ENCODE data around the gene ERP27. TPM values are rescaled to one million over a fixed set of nuclear protein-coding genes. Genes with fewer than 3 reads are reported as not detected.
A peak's percentile ranks its signal among the peaks of the same experiment; 100 is the strongest.

Gene ERP27
- polyA plus RNA-seq, 2 of the 4 experiments (the other 2 are of a cell fraction), result 0.09 to 0.28 TPM

GRCh38 chr12:14962797-14963196, 24.5 kb upstream of the ERP27 start:
- Histone ChIP-seq H3K4me3 (no peak overlapping the region), H3K27ac (no peak overlapping the region), H3K4me1 (peaks cover 8% of the 10 kb centered on the region; the same call in 1 of the 3 replicates), H3K4me2 (no peak overlapping the region), H3K9me3 (no peaks in the 10 kb centered on the region)
- DNase-seq (ENCODE audit: low read depth in 1 of 2, low spot score in 1 of 2), result no peak
- ChIA-PET POLR2A (no interaction called here), CTCF (no interaction called here)
- no peak for FAIRE-seq
- WGBS (ENCODE audit: missing lambda C conversion rate), result 91% methylated on average over 3 of the region's 3 CpGs
- no peak for TF ChIP-seq RARB (CRISPR knock-in tag; IDR thresholded peaks at IDR 0.05)
- TF ChIP-seq JUNB (IDR thresholded peaks at IDR 0.05), result no peak
- no peak for TF ChIP-seq BCL3 (IDR thresholded peaks at IDR 0.05)
- no peak for ATAC-seq

GRCh38 chr12:14962153-14962539, 23.8 kb upstream of the ERP27 start:
- Histone ChIP-seq H3K4me2 (no peak overlapping the region), H3K27ac (no peak overlapping the region), H3K4me3 (no peak overlapping the region), H3K4me1 (peaks cover 8% of the 10 kb centered on the region; the same call in 1 of the 3 replicates), H3K9me3 (no peaks in the 10 kb centered on the region)
- TF ChIP-seq EP300 (IDR thresholded peaks at IDR 0.05) (no peak), POLR2A (IDR thresholded peaks at IDR 0.05; ENCODE audit: low read length) (no peak), E2F6 (IDR thresholded peaks at IDR 0.05; ENCODE audit: borderline replicate concordance, low read depth) (no peak), MAZ (IDR thresholded peaks at IDR 0.05; ENCODE audit: borderline replicate concordance, low read depth, low read length) (no peak), EHMT2 (IDR thresholded peaks at IDR 0.05; ENCODE audit: low read depth) (no peak), HDAC2 (IDR thresholded peaks at IDR 0.05) (no peak), RNF2 (IDR thresholded peaks at IDR 0.05; ENCODE audit: borderline replicate concordance, low read depth) (no peak), ZFP36 (IDR thresholded peaks at IDR 0.05; ENCODE audit: borderline replicate concordance, partially characterized antibody) (no peak), HOXA7 (CRISPR knock-in tag; IDR thresholded peaks at IDR 0.05) (no peak), JUN (IDR thresholded peaks at IDR 0.05) (no peak), JUNB (IDR thresholded peaks at IDR 0.05) (no peak), SREBF2 (IDR thresholded peaks at IDR 0.05) (no peak), RAD21 (conservative IDR thresholded peaks at IDR 0.05 in 1 of 2, IDR thresholded peaks at IDR 0.05 in 1 of 2) (no peak), ATOH8 (CRISPR knock-in tag; IDR thresholded peaks at IDR 0.05; ENCODE audit: low read depth) (no peak), CTCF (IDR thresholded peaks at IDR 0.05) (no peak)
- ATAC-seq, result no peak
- 83% methylated on average over 3 of the region's 3 CpGs for WGBS (ENCODE audit: missing lambda C conversion rate)
- no peak for FAIRE-seq
- POLR2A ChIA-PET, result no interaction called here
- CTCF ChIA-PET, result interaction anchor here (1.5 kb wide), 1 partner anchor 33 kb away, joined by 4 read pairs; no protein-coding TSS in a partner anchor
- DNase-seq (ENCODE audit: low read depth in 1 of 2, low spot score in 1 of 2), result no peak

- no peak within 1 kb of the TSS for H3K4me3 ChIP-seq
- DNase-seq (ENCODE audit: low read depth in 1 of 2, low spot score in 1 of 2), result no peak
- no peak within 1 kb of the TSS for H3K27ac ChIP-seq
- WGBS (ENCODE audit: missing lambda C conversion rate), result 80% methylated on average over 14 of the region's 14 CpGs
- CTCF ChIA-PET, result interaction anchor here (1.5 kb wide), 1 partner anchor 34 kb away, joined by 4 read pairs; no protein-coding TSS in a partner anchor
- H3K4me2 ChIP-seq, result peak within 1 kb of the TSS; percentile 32; the same call in 2 of the 3 replicates
- peaks cover 8% of the 10 kb centered on the region; the same call in 1 of the 3 replicates for H3K4me1 ChIP-seq
- H3K9me3 ChIP-seq, result no peaks in the 10 kb centered on the region
- POLR2A ChIA-PET, result no interaction called here
- ATAC-seq, result no peak
- FAIRE-seq, result no peak
- no peak for TF ChIP-seq HOXB5 (CRISPR knock-in tag; IDR thresholded peaks at IDR 0.05)
- no peak for TF ChIP-seq NPAS2 (CRISPR knock-in tag; IDR thresholded peaks at IDR 0.05; ENCODE audit: borderline replicate concordance)
- TF ChIP-seq HEYL (CRISPR knock-in tag; IDR thresholded peaks at IDR 0.05), result no peak
- TF ChIP-seq USF2 (IDR thresholded peaks at IDR 0.05), result no peak
- no peak for TF ChIP-seq EHMT2 (IDR thresholded peaks at IDR 0.05; ENCODE audit: low read depth)
- no peak for TF ChIP-seq E2F6 (IDR thresholded peaks at IDR 0.05; ENCODE audit: borderline replicate concordance, low read depth)
- no peak for TF ChIP-seq ZNF302 (CRISPR knock-in tag; IDR thresholded peaks at IDR 0.05)
- no peak for TF ChIP-seq POLR2AphosphoS2 (conservative IDR thresholded peaks at IDR 0.05; ENCODE audit: low read length)
- TF ChIP-seq CHD2 (IDR thresholded peaks at IDR 0.05; ENCODE audit: low read length, partially characterized antibody), result no peak
- TF ChIP-seq HES2 (IDR thresholded peaks at IDR 0.05), result no peak
- no peak for TF ChIP-seq MYC (IDR thresholded peaks at IDR 0.05; ENCODE audit: borderline replicate concordance, low read length)
Observed at GRCh38 chr12:14961466-14962152, 23.3 kb upstream of the ERP27 start, which contains the start of gene ARHGDIB. Gene ARHGDIB (minus strand): TSS chr12:14961601. CDS start chr12:14950712, 10,889 bp downstream.

Measured in A549 (cell line).